Progenitor cell of endocrine pancreas (in vitro differentiated cells): ENCODE data around the gene RASAL2. TPM values are rescaled to one million over a fixed set of nuclear protein-coding genes. Genes with fewer than 3 reads are reported as not detected.

Source experiments
- DNase-seq: peaks from one replicate; pipeline ENCODE4 v3.0.0; 2021; ENCODE audit warnings: low spot score; ENCODE audit not compliant: unreplicated experiment
- H3K27ac Mint-ChIP-seq: 2 replicates; pipeline ENCODE4 v1.8.0; 2021; ENCODE audit warnings: mild to moderate bottlenecking, moderate library complexity, mixed read lengths
- H3K27me3 Mint-ChIP-seq: 2 replicates; pipeline ENCODE4 v1.8.0; 2021; ENCODE audit warnings: mixed read lengths
- H3K36me3 Mint-ChIP-seq: 2 replicates; pipeline ENCODE4 v1.8.0; 2022; ENCODE audit warnings: mixed read lengths; ENCODE audit not compliant: insufficient read depth
- H3K4me1 Mint-ChIP-seq: 2 replicates; pipeline ENCODE4 v1.8.0; 2021; ENCODE audit warnings: low read depth, mixed read lengths
- H3K4me3 Mint-ChIP-seq: 2 replicates; pipeline ENCODE4 v1.8.0; 2021; ENCODE audit warnings: low read depth, mild to moderate bottlenecking, moderate library complexity, mixed read lengths
- H3K9me3 Mint-ChIP-seq: 2 replicates; pipeline ENCODE4 v1.8.0; 2021; ENCODE audit warnings: low read depth, mixed read lengths
- CTCF ChIP-seq: fragments of 200-600 bp; sonication (generic); IDR thresholded peaks from one replicate; pipeline ENCODE4 v1.5.0; 2021; ENCODE audit warnings: antibody characterized with exemption, mild to moderate bottlenecking; ENCODE audit not compliant: unreplicated experiment
- total RNA-seq: library from RNA; stranded (reverse); gene quantifications from 2 replicates; pipeline ENCODE4 v1.2.1, GENCODE V29; 2021

The RASAL2 gene
- total RNA-seq, 1 donor from 2014 or later: 28.5 TPM

- DNase-seq: no peak
- H3K27me3 Mint-ChIP-seq: no peaks in the 10 kb centered on the region
- H3K4me1 Mint-ChIP-seq: peaks cover 5% of the 10 kb centered on the region
- H3K27ac Mint-ChIP-seq: peak overlapping the region; percentile 19
- no peaks in the 10 kb centered on the region for H3K36me3 Mint-ChIP-seq
- TF ChIP-seq CTCF: no peak
- H3K9me3 Mint-ChIP-seq: peaks cover 3% of the 10 kb centered on the region
- H3K4me3 Mint-ChIP-seq: no peak overlapping the region
Measured at GRCh38 chr1:178223289-178223688, 129.4 kb downstream of the RASAL2 start.

- peaks cover 6% of the 10 kb centered on the region for H3K4me1 Mint-ChIP-seq
- no peak for TF ChIP-seq CTCF
- no peaks in the 10 kb centered on the region for H3K27me3 Mint-ChIP-seq
- no peaks in the 10 kb centered on the region for H3K36me3 Mint-ChIP-seq
- peaks cover 3% of the 10 kb centered on the region for H3K9me3 Mint-ChIP-seq
- DNase-seq: no peak
- no peak overlapping the region for H3K4me3 Mint-ChIP-seq
- no peak overlapping the region for H3K27ac Mint-ChIP-seq
Measured at GRCh38 chr1:178224358-178224757, 130.5 kb downstream of the RASAL2 start.

- H3K27ac Mint-ChIP-seq: no peak overlapping the region
- H3K4me3 Mint-ChIP-seq: no peak overlapping the region
Measured at GRCh38 chr1:178230881-178231409, 137.0 kb downstream of the RASAL2 start.

GRCh38 chr1:178232108-178232507, 138.2 kb downstream of the RASAL2 start:
- H3K36me3 Mint-ChIP-seq: no peaks in the 10 kb centered on the region
- H3K27ac Mint-ChIP-seq: no peak overlapping the region
- TF ChIP-seq CTCF: no peak
- no peaks in the 10 kb centered on the region for H3K27me3 Mint-ChIP-seq
- H3K4me3 Mint-ChIP-seq: no peak overlapping the region
- H3K4me1 Mint-ChIP-seq: peaks cover 4% of the 10 kb centered on the region
- no peaks in the 10 kb centered on the region for H3K9me3 Mint-ChIP-seq
- DNase-seq: no peak

More at GRCh38 chr1:178230881-178231409, 137.0 kb downstream of the RASAL2 start:
- no peaks in the 10 kb centered on the region for H3K27me3 Mint-ChIP-seq
- H3K36me3 Mint-ChIP-seq: no peaks in the 10 kb centered on the region
- H3K9me3 Mint-ChIP-seq: no peaks in the 10 kb centered on the region
- H3K4me1 Mint-ChIP-seq: peaks cover 4% of the 10 kb centered on the region
- no peak for TF ChIP-seq CTCF
- DNase-seq: no peak

- peaks cover 4% of the 10 kb centered on the region for H3K4me1 Mint-ChIP-seq
- TF ChIP-seq CTCF: no peak
Measured at GRCh38 chr1:178232949-178233348, 139.0 kb downstream of the RASAL2 start.

More at GRCh38 chr1:178232949-178233348, 139.0 kb downstream of the RASAL2 start:
- no peak for DNase-seq
- Mint-ChIP-seq H3K9me3 (no peaks in the 10 kb centered on the region), H3K27me3 (no peaks in the 10 kb centered on the region), H3K4me3 (no peak overlapping the region), H3K27ac (no peak overlapping the region), H3K36me3 (no peaks in the 10 kb centered on the region)
